Activated naive CD4-positive, alpha-beta T cell treated with Interleukin-2 at 50 U/mL for 16 hours (primary cell): Measurements from ENCODE around the gene NFIB.

Source experiments
- DNase-seq: peaks from one replicate; pipeline ENCODE4 v3.0.0-alpha.2; 2020

Gene NFIB

GRCh38 chr9:14303100-14303499 is 10.8 kb downstream of the NFIB start:
- no peak for DNase-seq

- DNase-seq = no peak
These were observed 11.5 kb downstream of the NFIB start for GRCh38 chr9:14302405-14302804.

GRCh38 chr9:14301583-14302021 is 12.3 kb downstream of the NFIB start:
- no peak for DNase-seq

GRCh38 chr9:14301006-14301405 is 12.9 kb downstream of the NFIB start:
- DNase-seq = no peak

GRCh38 chr9:14300588-14300987 is 13.4 kb downstream of the NFIB start:
- DNase-seq = no peak

GRCh38 chr9:14300040-14300439 is 13.9 kb downstream of the NFIB start:
- DNase-seq = no peak

GRCh38 chr9:14298601-14299022 is 15.3 kb downstream of the NFIB start:
- DNase-seq = no peak

GRCh38 chr9:14296495-14297113 is 17.3 kb downstream of the NFIB start:
- no peak for DNase-seq

GRCh38 chr9:14294659-14295058 is 19.3 kb downstream of the NFIB start:
- DNase-seq = no peak

- DNase-seq = no peak
These were observed 20.1 kb downstream of the NFIB start for GRCh38 chr9:14293801-14294200.

- DNase-seq = no peak
These were observed 21.7 kb downstream of the NFIB start for GRCh38 chr9:14292181-14292739.

GRCh38 chr9:14289916-14290315 is 24.0 kb downstream of the NFIB start:
- DNase-seq = no peak

GRCh38 chr9:14288433-14288832 is 25.5 kb downstream of the NFIB start:
- no peak for DNase-seq

- no peak for DNase-seq
These were observed 27.8 kb downstream of the NFIB start for GRCh38 chr9:14286121-14286520.

GRCh38 chr9:14283276-14283675 is 30.7 kb downstream of the NFIB start:
- DNase-seq = no peak

GRCh38 chr9:14281876-14282275 is 32.1 kb downstream of the NFIB start:
- no peak for DNase-seq

GRCh38 chr9:14281136-14281795 is 32.7 kb downstream of the NFIB start:
- DNase-seq = no peak

GRCh38 chr9:14279671-14280070 is 34.3 kb downstream of the NFIB start:
- no peak for DNase-seq

- DNase-seq = no peak
These were observed 35.6 kb downstream of the NFIB start for GRCh38 chr9:14278291-14278721.

- DNase-seq = no peak
These were observed 36.2 kb downstream of the NFIB start for GRCh38 chr9:14277761-14278160.

GRCh38 chr9:14277244-14277643 is 36.7 kb downstream of the NFIB start:
- DNase-seq = no peak

- no peak for DNase-seq
These were observed 38.6 kb downstream of the NFIB start for GRCh38 chr9:14275331-14275730.

GRCh38 chr9:14273696-14274121 is 40.2 kb downstream of the NFIB start:
- DNase-seq = no peak

- DNase-seq = no peak
These were observed 40.9 kb downstream of the NFIB start for GRCh38 chr9:14272927-14273528.
